ENCODE measurements around the gene JMJD8. TPM values are rescaled to one million over a fixed set of nuclear protein-coding genes. Genes with fewer than 3 reads are reported as not detected.

JMJD8 gene
- total RNA-seq, 2 donors from 2014 or later: 48.8 to 55.6 TPM

DNA sequence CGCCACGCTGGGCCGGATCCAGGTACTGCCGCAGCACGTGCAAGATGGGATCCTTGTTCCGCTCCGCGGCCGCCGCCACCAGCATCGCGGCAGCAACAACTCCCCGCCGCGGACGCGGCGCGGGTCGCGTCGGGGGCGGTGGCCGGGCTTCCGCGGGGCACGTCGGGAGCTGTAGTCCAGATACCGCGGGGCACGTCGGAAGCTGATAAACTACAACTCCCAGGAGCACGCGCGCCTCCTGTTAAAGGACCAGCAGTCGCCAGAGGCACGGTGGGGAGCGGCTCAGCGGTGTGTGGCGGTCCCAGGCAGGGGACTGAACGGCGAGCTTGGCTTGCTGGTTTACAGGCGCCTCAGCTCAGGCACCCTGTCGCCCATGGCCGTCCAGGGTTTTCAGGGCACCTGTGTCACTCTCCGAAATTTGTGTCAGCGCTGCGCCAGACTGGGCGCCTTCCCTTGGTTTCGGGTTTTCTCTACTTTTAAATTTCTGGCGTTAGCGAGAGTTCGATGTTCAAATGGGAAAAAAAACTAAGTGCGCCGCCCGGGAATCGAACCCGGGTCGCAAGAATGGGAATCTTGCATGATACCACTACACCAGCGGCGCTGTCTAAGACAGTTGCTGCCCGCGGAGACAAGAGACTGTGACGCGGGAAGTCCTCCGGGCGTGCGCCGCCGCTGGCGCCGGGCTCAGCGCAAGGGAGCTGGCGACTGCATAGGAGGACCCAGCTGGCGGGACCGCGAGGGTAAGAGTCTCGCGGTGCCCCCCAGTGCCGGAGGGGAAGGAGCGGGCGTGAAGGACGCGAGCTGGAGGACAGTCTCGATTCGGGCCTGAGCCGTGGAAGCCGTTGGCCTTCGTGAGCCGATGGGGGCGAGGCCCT is 47.7 kb downstream of the JMJD8 start, which contains the start of gene METTL26:
Gene METTL26, minus strand, starts transcription at position 100 of the 875 bp plus-strand sequence. Its CDS starts 15 bp downstream, at position 85.
- Histone ChIP-seq H3K4me3 (ENCODE audit: low read length) (peak within 1 kb of the TSS; percentile 84), H3K36me3 (ENCODE audit: control insufficient read depth, insufficient read depth, low read length) (no peaks in the 10 kb centered on the region), H3K9me3 (ENCODE audit: control insufficient read depth, low read length) (no peaks in the 10 kb centered on the region), H3K27ac (ENCODE audit: low read depth, low read length) (peak within 1 kb of the TSS; percentile 27), H3K9ac (ENCODE audit: extremely low read depth, low read length, poor library complexity, severe bottlenecking) (peak within 1 kb of the TSS; percentile 28), H3K27me3 (ENCODE audit: control insufficient read depth, insufficient read depth, low read length, poor library complexity, severe bottlenecking) (no peaks in the 10 kb centered on the region), H3K4me1 (ENCODE audit: control insufficient read depth, insufficient read depth, low read length) (no peaks in the 10 kb centered on the region)
- H3K27me3 Mint-ChIP-seq (ENCODE audit: insufficient read depth): no peaks in the 10 kb centered on the region
- peak within 1 kb of the TSS; percentile 96 for H3K27ac Mint-ChIP-seq
- H3K36me3 Mint-ChIP-seq (ENCODE audit: low read depth): no peaks in the 10 kb centered on the region
- no peaks in the 10 kb centered on the region for H3K4me1 Mint-ChIP-seq
- no peaks in the 10 kb centered on the region for H3K9me3 Mint-ChIP-seq
- TF ChIP-seq, protein P1, sequence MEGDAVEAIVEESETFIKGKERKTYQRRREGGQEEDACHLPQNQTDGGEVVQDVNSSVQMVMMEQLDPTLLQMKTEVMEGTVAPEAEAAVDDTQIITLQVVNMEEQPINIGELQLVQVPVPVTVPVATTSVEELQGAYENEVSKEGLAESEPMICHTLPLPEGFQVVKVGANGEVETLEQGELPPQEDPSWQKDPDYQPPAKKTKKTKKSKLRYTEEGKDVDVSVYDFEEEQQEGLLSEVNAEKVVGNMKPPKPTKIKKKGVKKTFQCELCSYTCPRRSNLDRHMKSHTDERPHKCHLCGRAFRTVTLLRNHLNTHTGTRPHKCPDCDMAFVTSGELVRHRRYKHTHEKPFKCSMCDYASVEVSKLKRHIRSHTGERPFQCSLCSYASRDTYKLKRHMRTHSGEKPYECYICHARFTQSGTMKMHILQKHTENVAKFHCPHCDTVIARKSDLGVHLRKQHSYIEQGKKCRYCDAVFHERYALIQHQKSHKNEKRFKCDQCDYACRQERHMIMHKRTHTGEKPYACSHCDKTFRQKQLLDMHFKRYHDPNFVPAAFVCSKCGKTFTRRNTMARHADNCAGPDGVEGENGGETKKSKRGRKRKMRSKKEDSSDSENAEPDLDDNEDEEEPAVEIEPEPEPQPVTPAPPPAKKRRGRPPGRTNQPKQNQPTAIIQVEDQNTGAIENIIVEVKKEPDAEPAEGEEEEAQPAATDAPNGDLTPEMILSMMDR (conservative IDR thresholded peaks at IDR 0.05): peak; percentile 12
- peak within 1 kb of the TSS; percentile 82 for H3K4me3 Mint-ChIP-seq
- 0% methylated on average over 35 to 91 of the region's 91 CpGs for WGBS, 2 experiments (ENCODE audit: insufficient coverage in 1 of 2, insufficient read length in 1 of 2)
- peak; percentile 98 for DNase-seq

DNA sequence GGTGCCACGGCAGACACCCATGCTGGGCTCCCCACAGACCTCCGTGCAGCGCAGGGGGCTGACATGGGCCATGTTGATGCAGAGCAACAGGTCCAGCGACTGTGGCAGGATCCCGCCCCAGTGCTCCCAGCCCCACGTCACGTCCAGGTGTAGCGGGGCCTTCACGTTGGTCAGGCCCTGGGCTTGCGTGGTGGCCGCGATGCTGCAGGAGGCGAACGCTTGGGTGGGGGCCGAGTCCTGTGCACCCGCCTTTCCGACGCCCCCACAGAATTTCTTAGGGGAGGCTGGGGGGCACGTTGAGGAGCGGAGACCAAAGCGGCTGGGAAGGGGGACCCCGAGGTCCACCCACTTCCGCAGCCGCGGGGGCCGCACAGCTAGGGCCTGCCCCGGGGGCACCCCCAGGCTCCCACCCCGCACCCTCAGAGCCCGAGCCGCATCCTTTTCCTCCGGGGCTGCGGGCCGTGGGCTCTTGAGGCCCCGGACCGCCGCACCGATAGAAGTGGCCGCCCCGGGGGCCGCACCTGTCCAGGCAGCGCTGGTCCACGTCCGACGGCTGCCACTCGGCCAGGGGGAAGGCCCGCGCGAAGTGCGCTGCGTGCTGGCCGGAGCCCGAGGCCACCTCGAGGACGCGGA is 48.4 kb downstream of the JMJD8 start:
- Mint-ChIP-seq H3K27ac (no peak overlapping the region), H3K9me3 (no peaks in the 10 kb centered on the region), H3K36me3 (ENCODE audit: low read depth) (no peaks in the 10 kb centered on the region), H3K27me3 (ENCODE audit: insufficient read depth) (no peaks in the 10 kb centered on the region), H3K4me1 (no peaks in the 10 kb centered on the region), H3K4me3 (peak overlapping the region; percentile 82)
- H3K36me3 ChIP-seq (ENCODE audit: control insufficient read depth, insufficient read depth, low read length): no peaks in the 10 kb centered on the region
- WGBS, 2 experiments (ENCODE audit: insufficient coverage in 1 of 2, insufficient read length in 1 of 2): 11 to 16% methylated on average over 35 to 55 of the region's 55 CpGs
- no peak for DNase-seq
- no peaks in the 10 kb centered on the region for H3K27me3 ChIP-seq (ENCODE audit: control insufficient read depth, insufficient read depth, low read length, poor library complexity, severe bottlenecking)
- TF ChIP-seq, protein P1 (conservative IDR thresholded peaks at IDR 0.05): no peak
- H3K9ac ChIP-seq (ENCODE audit: extremely low read depth, low read length, poor library complexity, severe bottlenecking): peak overlapping the region; percentile 28
- H3K9me3 ChIP-seq (ENCODE audit: control insufficient read depth, low read length): no peaks in the 10 kb centered on the region
- no peak overlapping the region for H3K27ac ChIP-seq (ENCODE audit: low read depth, low read length)
- H3K4me1 ChIP-seq (ENCODE audit: control insufficient read depth, insufficient read depth, low read length): no peaks in the 10 kb centered on the region
- H3K4me3 ChIP-seq (ENCODE audit: low read length): peak overlapping the region; percentile 84

DNA sequence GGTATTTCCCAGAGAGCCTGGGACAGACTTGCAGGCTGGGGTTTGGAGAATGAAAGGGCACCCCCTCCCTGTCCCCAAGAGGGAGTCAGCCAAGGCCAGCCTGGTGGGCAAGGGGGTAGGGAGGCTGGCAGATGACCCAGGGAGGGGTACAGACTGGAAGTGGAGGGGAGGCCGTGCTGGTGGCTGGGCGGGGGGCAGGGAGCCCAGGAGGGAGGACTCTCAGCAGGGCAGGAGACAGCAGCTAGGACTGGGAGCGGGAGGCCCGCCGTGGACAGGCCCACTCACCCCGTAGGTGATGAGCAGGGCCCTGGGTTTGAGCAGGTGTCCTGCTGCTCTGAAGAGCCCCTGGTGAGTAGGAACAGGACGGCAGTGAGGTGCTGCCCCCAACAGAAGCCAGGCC is 49.1 kb downstream of the JMJD8 start:
- no peak for DNase-seq
- no peaks in the 10 kb centered on the region for H3K9me3 ChIP-seq (ENCODE audit: control insufficient read depth, low read length)
- no peaks in the 10 kb centered on the region for H3K4me1 Mint-ChIP-seq
- 89 to 95% methylated on average over 6 to 7 of the region's 7 CpGs for WGBS, 2 experiments (ENCODE audit: insufficient coverage in 1 of 2, insufficient read length in 1 of 2)
- H3K4me3 Mint-ChIP-seq: peak overlapping the region; percentile 82
- peak overlapping the region; percentile 84 for H3K4me3 ChIP-seq (ENCODE audit: low read length)
- no peak overlapping the region for H3K27ac ChIP-seq (ENCODE audit: low read depth, low read length)
- no peak overlapping the region for H3K9ac ChIP-seq (ENCODE audit: extremely low read depth, low read length, poor library complexity, severe bottlenecking)
- H3K36me3 Mint-ChIP-seq (ENCODE audit: low read depth): no peaks in the 10 kb centered on the region
- H3K27me3 Mint-ChIP-seq (ENCODE audit: insufficient read depth): no peaks in the 10 kb centered on the region
- H3K27ac Mint-ChIP-seq: no peak overlapping the region
- TF ChIP-seq, protein P1 (conservative IDR thresholded peaks at IDR 0.05): no peak
- no peaks in the 10 kb centered on the region for H3K36me3 ChIP-seq (ENCODE audit: control insufficient read depth, insufficient read depth, low read length)
- H3K4me1 ChIP-seq (ENCODE audit: control insufficient read depth, insufficient read depth, low read length): peaks cover 7% of the 10 kb centered on the region
- H3K9me3 Mint-ChIP-seq: no peaks in the 10 kb centered on the region
- H3K27me3 ChIP-seq (ENCODE audit: control insufficient read depth, insufficient read depth, low read length, poor library complexity, severe bottlenecking): no peaks in the 10 kb centered on the region
